Endothelial cell of hepatic sinusoid (primary cell): ENCODE measurements around the gene AIRE.

ENCODE experiments used
- in situ Hi-C: cut with HindIII; loops from 2 replicates; pipeline ENCODE4 v1.10.0; 2017; ENCODE audit warnings: low sequenced_read_pairs

AIRE gene

GRCh38 chr21:44303490-44303981 is 17.9 kb downstream of the AIRE start:
- in situ Hi-C loops = no loop called here

- in situ Hi-C loops = no loop called here
Measured at GRCh38 chr21:44304011-44304616, 18.4 kb downstream of the AIRE start.

- in situ Hi-C loops = no loop called here
Measured at GRCh38 chr21:44304877-44305293, 19.2 kb downstream of the AIRE start.

- in situ Hi-C loops = no loop called here
Measured at GRCh38 chr21:44305691-44306090, 20.0 kb downstream of the AIRE start.

GRCh38 chr21:44306936-44307704 is 21.4 kb downstream of the AIRE start:
- in situ Hi-C loops = no loop called here

GRCh38 chr21:44310628-44311507 is 25.2 kb downstream of the AIRE start:
- in situ Hi-C loops = no loop called here

- in situ Hi-C loops = no loop called here
Measured at GRCh38 chr21:44312089-44312488, 26.4 kb downstream of the AIRE start.

GRCh38 chr21:44312716-44313115 is 27.0 kb downstream of the AIRE start:
- in situ Hi-C loops = no loop called here

GRCh38 chr21:44313451-44313850 is 27.8 kb downstream of the AIRE start:
- in situ Hi-C loops = no loop called here

- in situ Hi-C loops = no loop called here
Measured at GRCh38 chr21:44314128-44314527, 28.5 kb downstream of the AIRE start.

- in situ Hi-C loops = no loop called here
Measured at GRCh38 chr21:44314561-44314960, 28.9 kb downstream of the AIRE start.

GRCh38 chr21:44315691-44316203 is 30.1 kb downstream of the AIRE start:
- in situ Hi-C loops = no loop called here

GRCh38 chr21:44316277-44316900 is 30.7 kb downstream of the AIRE start:
- in situ Hi-C loops = no loop called here

GRCh38 chr21:44317241-44317782 is 31.6 kb downstream of the AIRE start:
- in situ Hi-C loops = no loop called here

- in situ Hi-C loops = no loop called here
Measured at GRCh38 chr21:44317871-44318270, 32.2 kb downstream of the AIRE start.

GRCh38 chr21:44318489-44319285 is 33.0 kb downstream of the AIRE start:
- in situ Hi-C loops = no loop called here

- in situ Hi-C loops = no loop called here
Measured at GRCh38 chr21:44319407-44320065, 33.9 kb downstream of the AIRE start.

GRCh38 chr21:44320847-44321246 is 35.2 kb downstream of the AIRE start:
- in situ Hi-C loops = no loop called here

GRCh38 chr21:44321846-44322450 is 36.3 kb downstream of the AIRE start:
- in situ Hi-C loops = no loop called here
